ENCODE data around the gene P2RY8. TPM values are rescaled to one million over a fixed set of nuclear protein-coding genes. Genes with fewer than 3 reads are reported as not detected.

Gene P2RY8
- total RNA-seq, 1 donor from 2014 or later, result 0.32 TPM

GRCh38 chrX:1536712-1537030 lies 314 bp downstream of the P2RY8 start:
- H3K4me3 Mint-ChIP-seq, result no peak overlapping the region

GRCh38 chrX:1535241-1536041 lies 1.5 kb downstream of the P2RY8 start:
- Histone ChIP-seq H3K4me1 (peaks cover 8% of the 10 kb centered on the region), H3K27ac (no peak overlapping the region), H3K9me3 (ENCODE audit: low read depth) (no peaks in the 10 kb centered on the region), H3K27me3 (no peaks in the 10 kb centered on the region), H3K36me3 (no peaks in the 10 kb centered on the region), H3F3A (ENCODE audit: low read depth) (peaks cover 10% of the 10 kb centered on the region), H3K4me3 (no peak overlapping the region), H4K20me1 (ENCODE audit: low read depth) (no peaks in the 10 kb centered on the region), H3K4me2 (no peak overlapping the region), H3K9ac (no peak overlapping the region), H2AFZ (replicated peaks) (no peak overlapping the region), H3K79me2 (ENCODE audit: low read depth) (no peaks in the 10 kb centered on the region)
- Mint-ChIP-seq H3K9me3 (no peaks in the 10 kb centered on the region), H3K4me3 (no peak overlapping the region), H3K4me1 (no peaks in the 10 kb centered on the region), H3K27me3 (ENCODE audit: insufficient read depth, low read depth) (peaks cover 14% of the 10 kb centered on the region), H3K27ac (no peak overlapping the region), H3K36me3 (no peaks in the 10 kb centered on the region)
- DNase-seq (ENCODE audit: low spot score), result no peak
- TF ChIP-seq CTCF (IDR thresholded peaks at IDR 0.05) (no peak), EZH2 (IDR thresholded peaks at IDR 0.05) (no peak), EZH2phosphoT487 (IDR thresholded peaks at IDR 0.05) (no peak)

More at GRCh38 chrX:1536712-1537030, 314 bp downstream of the P2RY8 start:
- Histone ChIP-seq H3K4me1 (peaks cover 8% of the 10 kb centered on the region), H3K9me3 (ENCODE audit: low read depth) (no peaks in the 10 kb centered on the region), H3K79me2 (ENCODE audit: low read depth) (no peaks in the 10 kb centered on the region), H4K20me1 (ENCODE audit: low read depth) (no peaks in the 10 kb centered on the region), H2AFZ (replicated peaks) (no peak overlapping the region), H3F3A (ENCODE audit: low read depth) (peaks cover 10% of the 10 kb centered on the region), H3K9ac (no peak overlapping the region), H3K4me3 (no peak overlapping the region), H3K27me3 (no peaks in the 10 kb centered on the region), H3K36me3 (no peaks in the 10 kb centered on the region), H3K4me2 (no peak overlapping the region), H3K27ac (no peak overlapping the region)
- Mint-ChIP-seq H3K27ac (no peak overlapping the region), H3K9me3 (no peaks in the 10 kb centered on the region), H3K36me3 (no peaks in the 10 kb centered on the region), H3K4me1 (no peaks in the 10 kb centered on the region), H3K27me3 (ENCODE audit: insufficient read depth, low read depth) (peaks cover 17% of the 10 kb centered on the region)
- TF ChIP-seq EZH2phosphoT487 (IDR thresholded peaks at IDR 0.05) (no peak), CTCF (IDR thresholded peaks at IDR 0.05) (no peak), EZH2 (IDR thresholded peaks at IDR 0.05) (no peak)
- no peak for DNase-seq (ENCODE audit: low spot score)

- H3K36me3 Mint-ChIP-seq, result no peaks in the 10 kb centered on the region
- H3K9me3 ChIP-seq (ENCODE audit: low read depth), result no peaks in the 10 kb centered on the region
- peaks cover 8% of the 10 kb centered on the region for H3K4me1 ChIP-seq
- H3K27ac Mint-ChIP-seq, result no peak overlapping the region
- H3K4me3 Mint-ChIP-seq, result no peak overlapping the region
- no peak overlapping the region for H3K9ac ChIP-seq
- no peaks in the 10 kb centered on the region for H4K20me1 ChIP-seq (ENCODE audit: low read depth)
- peaks cover 14% of the 10 kb centered on the region for H3K27me3 Mint-ChIP-seq (ENCODE audit: insufficient read depth, low read depth)
- H3K36me3 ChIP-seq, result no peaks in the 10 kb centered on the region
- H3F3A ChIP-seq (ENCODE audit: low read depth), result peaks cover 10% of the 10 kb centered on the region
- no peaks in the 10 kb centered on the region for H3K4me1 Mint-ChIP-seq
- H3K9me3 Mint-ChIP-seq, result no peaks in the 10 kb centered on the region
- no peak overlapping the region for H3K27ac ChIP-seq
- peak overlapping the region; percentile 52 for H3K4me2 ChIP-seq
- H3K27me3 ChIP-seq, result no peaks in the 10 kb centered on the region
- no peak overlapping the region for H3K4me3 ChIP-seq
- peak; percentile 60 for DNase-seq (ENCODE audit: low spot score)
- TF ChIP-seq EZH2phosphoT487 (IDR thresholded peaks at IDR 0.05), result no peak
- TF ChIP-seq EZH2 (IDR thresholded peaks at IDR 0.05), result no peak
- TF ChIP-seq CTCF (IDR thresholded peaks at IDR 0.05), result no peak
- H2AFZ ChIP-seq (replicated peaks), result peak overlapping the region; percentile 85
- H3K79me2 ChIP-seq (ENCODE audit: low read depth), result no peaks in the 10 kb centered on the region
Measured at GRCh38 chrX:1534301-1535168, 2.5 kb downstream of the P2RY8 start.

Measured in neural progenitor cell (in vitro differentiated cells).